AG09309 (cell line): ENCODE data around the gene JPH4.

Source experiments
- DNase-seq: peaks from one replicate; pipeline ENCODE4 v3.0.0-alpha.2; 2010; ENCODE audit warnings: low read depth
- H3K4me3 ChIP-seq: 2 replicates; pipeline ENCODE4 v1.5.1; 2011; ENCODE audit warnings: mild to moderate bottlenecking, low read depth, low read length, moderate library complexity; ENCODE audit not compliant: control insufficient read depth
- TF ChIP-seq, protein P1 (sequence below): IDR thresholded peaks from 2 replicates; pipeline ENCODE4 v1.5.1; 2011; ENCODE audit warnings: mild to moderate bottlenecking, low read depth, low read length, inconsistent platforms; ENCODE audit not compliant: insufficient read depth, control insufficient read depth; ENCODE audit errors: missing control alignments

JPH4 gene

DNA sequence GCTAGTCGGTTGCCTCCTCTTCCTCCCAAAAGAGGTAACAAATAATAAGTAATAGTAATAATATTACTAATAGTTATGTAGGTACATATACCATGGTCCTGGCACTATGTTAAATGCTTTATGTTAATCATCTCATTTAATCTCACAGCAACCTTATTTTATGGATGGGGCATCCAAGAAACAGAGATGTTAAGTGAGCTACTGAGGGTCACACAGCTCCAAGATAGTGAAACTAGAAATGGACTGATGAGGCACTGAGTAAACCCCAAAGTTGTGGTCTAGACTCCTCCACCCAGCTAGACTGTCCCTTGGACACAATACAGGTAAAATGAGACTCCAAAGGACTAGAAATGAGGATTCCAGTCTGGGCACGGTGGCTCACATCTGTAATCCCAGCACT, 42.1 kb downstream of the JPH4 start:
- TF ChIP-seq, protein P1, sequence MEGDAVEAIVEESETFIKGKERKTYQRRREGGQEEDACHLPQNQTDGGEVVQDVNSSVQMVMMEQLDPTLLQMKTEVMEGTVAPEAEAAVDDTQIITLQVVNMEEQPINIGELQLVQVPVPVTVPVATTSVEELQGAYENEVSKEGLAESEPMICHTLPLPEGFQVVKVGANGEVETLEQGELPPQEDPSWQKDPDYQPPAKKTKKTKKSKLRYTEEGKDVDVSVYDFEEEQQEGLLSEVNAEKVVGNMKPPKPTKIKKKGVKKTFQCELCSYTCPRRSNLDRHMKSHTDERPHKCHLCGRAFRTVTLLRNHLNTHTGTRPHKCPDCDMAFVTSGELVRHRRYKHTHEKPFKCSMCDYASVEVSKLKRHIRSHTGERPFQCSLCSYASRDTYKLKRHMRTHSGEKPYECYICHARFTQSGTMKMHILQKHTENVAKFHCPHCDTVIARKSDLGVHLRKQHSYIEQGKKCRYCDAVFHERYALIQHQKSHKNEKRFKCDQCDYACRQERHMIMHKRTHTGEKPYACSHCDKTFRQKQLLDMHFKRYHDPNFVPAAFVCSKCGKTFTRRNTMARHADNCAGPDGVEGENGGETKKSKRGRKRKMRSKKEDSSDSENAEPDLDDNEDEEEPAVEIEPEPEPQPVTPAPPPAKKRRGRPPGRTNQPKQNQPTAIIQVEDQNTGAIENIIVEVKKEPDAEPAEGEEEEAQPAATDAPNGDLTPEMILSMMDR = no peak
- no peak for DNase-seq
- H3K4me3 ChIP-seq = no peak overlapping the region

DNA sequence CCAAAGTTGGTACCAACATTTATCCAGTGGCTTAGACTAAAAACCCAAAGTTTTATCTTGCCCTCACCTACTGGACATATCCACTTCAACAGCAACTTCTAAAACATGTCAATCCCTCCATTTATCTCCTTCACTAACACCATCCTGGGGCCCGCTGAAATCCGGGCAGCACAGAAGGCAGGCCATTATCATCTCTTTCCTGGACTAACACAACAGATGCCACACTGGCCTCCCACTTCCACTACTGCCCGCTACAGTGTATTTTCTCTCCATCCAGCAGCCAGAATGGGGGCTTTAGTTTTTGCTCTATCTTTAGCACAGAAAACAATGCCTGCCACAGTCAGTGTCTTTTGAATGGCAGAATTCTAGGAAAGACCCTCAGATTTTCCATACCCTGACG, 42.6 kb downstream of the JPH4 start:
- H3K4me3 ChIP-seq = no peak overlapping the region
- TF ChIP-seq, protein P1 = no peak
- no peak for DNase-seq

DNA sequence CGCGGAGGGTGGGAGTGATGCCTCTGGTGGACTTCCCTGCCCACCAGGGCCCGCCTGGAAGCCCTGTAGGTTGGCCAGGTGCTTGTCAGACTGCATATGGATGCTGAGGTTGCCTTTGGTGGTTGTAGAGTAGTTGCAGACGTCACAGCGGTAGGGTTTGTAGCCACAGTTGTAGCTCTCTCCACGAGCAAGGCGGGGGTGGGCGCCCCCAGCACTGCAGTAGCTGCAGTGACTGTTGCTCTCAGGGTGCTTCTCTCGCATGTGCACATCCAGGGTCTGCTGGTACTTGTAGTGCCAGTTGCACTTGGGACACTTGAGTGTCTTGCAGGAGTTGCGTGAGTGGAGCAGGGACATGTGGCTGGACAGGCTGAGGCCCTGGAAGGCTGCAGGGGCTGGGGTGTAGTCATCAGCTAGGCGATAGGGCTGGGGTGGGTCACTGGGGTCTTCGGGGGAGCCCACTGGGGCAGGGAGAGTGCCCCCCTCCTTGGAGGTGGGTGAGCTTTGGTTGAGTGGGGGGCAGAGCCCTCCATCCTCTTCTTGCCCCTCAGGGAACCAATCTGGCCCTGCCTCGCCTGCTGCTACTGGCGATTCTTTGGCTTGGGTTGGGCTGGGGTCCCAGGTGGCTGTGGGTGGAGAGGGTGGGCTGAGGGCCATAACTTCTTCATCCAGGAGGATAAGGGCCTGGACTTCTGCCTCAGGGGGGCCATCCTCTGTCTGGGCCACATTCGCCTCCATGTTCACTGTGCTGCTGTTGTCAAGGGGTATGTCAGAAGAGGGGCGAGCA, 44.7 kb downstream of the JPH4 start:
- no peak for DNase-seq
- TF ChIP-seq, protein P1 = no peak
- H3K4me3 ChIP-seq = no peak overlapping the region

DNA sequence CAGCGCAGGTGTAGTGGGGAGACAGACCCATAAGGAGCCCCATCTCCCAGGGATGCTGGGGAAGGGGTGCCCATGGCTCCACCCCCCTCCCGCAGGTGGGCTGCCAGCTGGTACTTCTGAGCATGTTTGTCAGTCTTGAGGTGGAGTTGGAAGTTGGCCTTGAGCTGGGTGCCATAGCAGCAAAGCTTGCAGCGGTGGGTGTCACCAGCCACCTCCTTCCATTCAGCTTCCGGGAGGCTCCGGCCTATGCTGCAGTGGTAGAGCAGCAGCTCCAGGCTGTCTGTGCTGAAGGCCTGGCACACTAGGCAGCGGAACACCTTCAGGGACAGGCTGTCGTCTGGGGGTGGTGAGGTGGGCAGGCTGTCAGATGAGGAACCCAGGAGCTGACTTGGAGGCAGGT, 45.9 kb downstream of the JPH4 start:
- H3K4me3 ChIP-seq = no peak overlapping the region
- DNase-seq = no peak
- TF ChIP-seq, protein P1 = no peak

DNA sequence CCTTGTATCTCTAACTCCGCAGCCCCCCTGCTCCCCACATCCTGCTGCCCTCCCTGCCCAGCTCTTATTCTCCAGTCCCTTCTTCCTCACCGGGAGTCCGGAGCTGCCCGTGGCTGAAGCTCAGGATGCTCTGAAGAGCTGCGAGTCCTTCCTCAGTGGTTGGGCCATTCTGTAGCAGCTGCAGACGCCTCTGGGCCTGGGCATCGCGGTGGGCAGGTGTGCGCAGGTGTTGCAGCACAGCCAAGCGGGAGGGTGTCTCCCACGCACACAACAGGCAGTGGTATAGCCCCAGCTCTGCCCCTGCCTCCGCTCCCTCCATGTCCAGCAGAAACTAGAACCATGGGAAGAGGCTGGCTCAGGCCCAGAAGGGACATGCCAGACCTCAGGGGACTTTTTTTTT, 47.2 kb downstream of the JPH4 start:
- no peak overlapping the region for H3K4me3 ChIP-seq
- TF ChIP-seq, protein P1 = no peak
- DNase-seq = no peak

DNA sequence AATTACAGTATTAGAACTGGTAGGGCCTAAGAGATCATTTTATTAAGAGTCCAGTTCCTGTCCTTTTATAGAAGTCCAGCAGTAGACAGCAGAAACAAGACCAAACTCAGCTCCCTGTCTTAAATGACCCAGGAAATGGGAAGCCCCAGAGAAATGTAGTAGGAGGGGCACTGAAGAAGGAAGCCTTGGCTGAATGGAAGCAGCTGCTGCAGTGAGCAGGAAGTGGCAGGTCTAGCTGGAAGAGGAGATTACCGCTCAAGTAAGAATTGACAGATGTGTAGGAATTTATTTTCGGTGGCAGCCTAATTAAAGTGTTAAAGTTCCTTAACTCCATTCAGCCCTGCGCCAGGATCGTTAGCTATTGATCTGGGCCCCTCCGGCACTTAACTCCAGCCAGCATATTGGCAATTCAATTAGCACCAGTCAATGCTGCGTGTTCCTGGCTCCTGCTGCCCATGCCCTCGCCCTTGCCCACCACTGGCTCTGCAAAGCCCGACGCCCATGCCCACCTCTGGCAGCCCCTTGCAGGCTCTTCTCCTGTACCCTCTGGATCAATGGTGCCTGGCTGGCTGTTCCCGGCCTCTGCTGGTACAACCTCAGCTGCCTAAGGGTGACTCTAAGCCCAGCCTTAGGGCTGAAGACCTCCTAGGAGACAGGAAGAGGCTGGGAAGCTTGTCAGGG, 48.1 kb downstream of the JPH4 start:
- TF ChIP-seq, protein P1 = no peak
- H3K4me3 ChIP-seq = no peak overlapping the region
- no peak for DNase-seq

DNA sequence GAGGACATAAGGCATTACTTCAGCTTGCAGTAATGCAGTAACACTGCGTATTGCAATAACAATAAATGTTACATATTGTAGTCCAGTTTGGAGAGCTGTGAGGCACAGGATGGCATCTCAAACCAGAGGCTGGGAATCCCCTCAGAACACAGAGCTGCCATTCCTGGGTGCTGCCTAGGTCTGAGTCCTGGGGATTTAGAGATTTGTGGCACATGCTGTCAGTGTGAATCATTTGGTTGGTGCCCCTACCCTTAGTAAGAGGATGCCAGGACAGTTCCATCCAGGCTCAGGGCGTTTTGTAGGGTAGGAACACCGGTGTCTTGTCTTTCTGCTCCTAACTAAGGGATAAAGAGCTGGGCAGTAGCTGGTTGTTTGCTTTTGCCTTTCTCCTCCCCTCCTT, 49.6 kb downstream of the JPH4 start:
- no peak overlapping the region for H3K4me3 ChIP-seq
- TF ChIP-seq, protein P1 = no peak
- no peak for DNase-seq
